Ectodermal cell (in vitro differentiated cells): ENCODE measurements around the gene MPRIP.

Experiments used
- H3K27ac ChIP-seq: 2 replicates; pipeline ENCODE4 v1.7.0; 2013; ENCODE audit warnings: mild to moderate bottlenecking, low read depth, low read length; ENCODE audit not compliant: insufficient read depth, poor library complexity, severe bottlenecking
- H3K27me3 ChIP-seq: 2 replicates; pipeline ENCODE4 v1.7.0; 2013; ENCODE audit warnings: mild to moderate bottlenecking, low read length; ENCODE audit not compliant: insufficient read depth, control insufficient read depth, poor library complexity, severe bottlenecking
- H3K36me3 ChIP-seq: one replicate; pipeline ENCODE4 v1.7.0; 2013; ENCODE audit warnings: low read length; ENCODE audit not compliant: control insufficient read depth, insufficient read depth
- H3K4me1 ChIP-seq: one replicate; pipeline ENCODE4 v1.7.0; 2013; ENCODE audit warnings: low read length; ENCODE audit not compliant: control insufficient read depth, insufficient read depth
- H3K4me3 ChIP-seq: 2 replicates; pipeline ENCODE4 v1.7.0; 2013; ENCODE audit warnings: low read depth, low read length, control low read depth; ENCODE audit not compliant: insufficient read depth
- H3K9me3 ChIP-seq: 2 replicates; pipeline ENCODE4 v1.7.0; 2013; ENCODE audit warnings: mild to moderate bottlenecking, low read length, moderate library complexity; ENCODE audit not compliant: control insufficient read depth
- WGBS, 2 experiments: methylation state at CpG; one replicate each; pipeline ENCODE4 v1.1.7; 2013; ENCODE audit warnings: missing lambda C conversion rate in 2 of 2; 5-methylcytosine and 5-hydroxymethylcytosine counted together

Gene MPRIP

GRCh38 chr17:17060930-17061329 lies 18.7 kb downstream of the MPRIP start:
- Histone ChIP-seq H3K4me3 (no peak overlapping the region), H3K27ac (no peak overlapping the region), H3K4me1 (no peaks in the 10 kb centered on the region), H3K36me3 (no peaks in the 10 kb centered on the region), H3K9me3 (no peaks in the 10 kb centered on the region), H3K27me3 (no peaks in the 10 kb centered on the region)
- 93 to 97% methylated on average over 5 of the region's 5 CpGs for WGBS, 2 experiments

- no peaks in the 10 kb centered on the region for H3K4me1 ChIP-seq
- H3K36me3 ChIP-seq, result no peaks in the 10 kb centered on the region
- H3K4me3 ChIP-seq, result no peak overlapping the region
- H3K27ac ChIP-seq, result no peak overlapping the region
- no peaks in the 10 kb centered on the region for H3K9me3 ChIP-seq
- 93 to 96% methylated on average over 3 of the region's 3 CpGs for WGBS, 2 experiments
- no peaks in the 10 kb centered on the region for H3K27me3 ChIP-seq
These were observed 19.3 kb downstream of the MPRIP start for GRCh38 chr17:17061516-17061915.

- Histone ChIP-seq H3K4me3 (no peak overlapping the region), H3K27ac (no peak overlapping the region), H3K9me3 (no peaks in the 10 kb centered on the region), H3K27me3 (no peaks in the 10 kb centered on the region), H3K36me3 (no peaks in the 10 kb centered on the region), H3K4me1 (no peaks in the 10 kb centered on the region)
- 90 to 91% methylated on average over 11 of the region's 11 CpGs for WGBS, 2 experiments
These were observed 20.1 kb downstream of the MPRIP start for GRCh38 chr17:17062356-17062755.

DNA sequence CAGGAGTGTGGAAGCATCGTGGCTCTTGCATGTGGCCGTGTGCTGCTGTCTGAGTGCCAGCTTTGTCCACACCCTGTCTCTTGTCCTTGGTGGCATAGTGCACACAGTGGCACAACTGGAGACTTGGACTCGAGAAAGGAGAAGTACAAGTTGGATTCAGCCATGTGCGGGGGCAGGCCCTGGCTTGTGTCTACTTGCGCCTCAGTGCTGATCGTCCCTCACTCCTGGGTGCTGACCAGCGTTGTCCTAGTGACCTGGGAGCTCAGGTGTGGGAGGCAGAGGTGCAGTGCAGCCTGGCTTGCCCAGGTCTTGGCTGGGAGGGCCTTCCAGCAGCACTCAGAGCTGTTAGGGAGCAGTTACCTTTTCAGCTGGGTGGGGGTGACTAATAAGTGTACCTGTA lies 20.6 kb downstream of the MPRIP start:
- Histone ChIP-seq H3K27ac (no peak overlapping the region), H3K4me1 (no peaks in the 10 kb centered on the region), H3K4me3 (no peak overlapping the region), H3K9me3 (no peaks in the 10 kb centered on the region), H3K36me3 (no peaks in the 10 kb centered on the region), H3K27me3 (no peaks in the 10 kb centered on the region)
- WGBS, 2 experiments, result 96 to 97% methylated on average over 7 of the region's 7 CpGs

- no peak overlapping the region for H3K4me3 ChIP-seq
- H3K36me3 ChIP-seq, result no peaks in the 10 kb centered on the region
- no peaks in the 10 kb centered on the region for H3K27me3 ChIP-seq
- no peaks in the 10 kb centered on the region for H3K9me3 ChIP-seq
- WGBS, 2 experiments, result 92 to 93% methylated on average over 12 of the region's 12 CpGs
- H3K27ac ChIP-seq, result no peak overlapping the region
- H3K4me1 ChIP-seq, result no peaks in the 10 kb centered on the region
These were observed 21.4 kb downstream of the MPRIP start for GRCh38 chr17:17063546-17064122.

GRCh38 chr17:17064322-17064721 lies 22.1 kb downstream of the MPRIP start:
- 95 to 96% methylated on average over 7 of the region's 7 CpGs for whole genome bisulfite sequencing, 2 experiments
- no peaks in the 10 kb centered on the region for H3K4me1 ChIP-seq
- H3K27me3 ChIP-seq, result no peaks in the 10 kb centered on the region
- H3K9me3 ChIP-seq, result no peaks in the 10 kb centered on the region
- H3K36me3 ChIP-seq, result no peaks in the 10 kb centered on the region
- H3K4me3 ChIP-seq, result no peak overlapping the region
- no peak overlapping the region for H3K27ac ChIP-seq

DNA sequence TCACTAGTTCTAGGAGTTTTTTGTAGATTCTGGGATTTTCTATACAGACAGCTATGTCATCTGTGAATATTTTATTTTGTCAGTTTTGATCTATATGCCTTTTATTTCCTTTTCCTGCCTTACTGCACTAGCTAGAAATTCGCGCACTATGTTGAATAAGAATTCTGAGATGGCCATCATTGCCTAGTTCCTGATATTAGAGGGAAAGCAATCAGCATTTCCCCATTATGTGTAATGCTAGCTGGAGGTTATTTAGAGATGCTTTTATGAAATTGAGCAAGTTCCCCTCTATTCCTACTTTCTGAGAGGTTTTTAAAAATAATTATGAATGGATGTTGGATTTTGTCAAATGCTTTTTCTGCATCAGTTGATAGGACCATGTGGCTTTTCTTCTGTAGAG lies 23.8 kb downstream of the MPRIP start:
- H3K4me3 ChIP-seq, result no peak overlapping the region
- 94 to 100% methylated on average over 2 of the region's 2 CpGs for WGBS, 2 experiments
- H3K27ac ChIP-seq, result no peak overlapping the region
- no peaks in the 10 kb centered on the region for H3K36me3 ChIP-seq
- H3K9me3 ChIP-seq, result no peaks in the 10 kb centered on the region
- H3K4me1 ChIP-seq, result no peaks in the 10 kb centered on the region
- no peaks in the 10 kb centered on the region for H3K27me3 ChIP-seq

- H3K4me1 ChIP-seq, result no peaks in the 10 kb centered on the region
- WGBS, 2 experiments, result 95 to 99% methylated on average over 5 of the region's 5 CpGs
- no peak overlapping the region for H3K4me3 ChIP-seq
- no peak overlapping the region for H3K27ac ChIP-seq
- no peaks in the 10 kb centered on the region for H3K36me3 ChIP-seq
- no peaks in the 10 kb centered on the region for H3K9me3 ChIP-seq
- H3K27me3 ChIP-seq, result no peaks in the 10 kb centered on the region
These were observed 25.0 kb downstream of the MPRIP start for GRCh38 chr17:17067257-17067656.

DNA sequence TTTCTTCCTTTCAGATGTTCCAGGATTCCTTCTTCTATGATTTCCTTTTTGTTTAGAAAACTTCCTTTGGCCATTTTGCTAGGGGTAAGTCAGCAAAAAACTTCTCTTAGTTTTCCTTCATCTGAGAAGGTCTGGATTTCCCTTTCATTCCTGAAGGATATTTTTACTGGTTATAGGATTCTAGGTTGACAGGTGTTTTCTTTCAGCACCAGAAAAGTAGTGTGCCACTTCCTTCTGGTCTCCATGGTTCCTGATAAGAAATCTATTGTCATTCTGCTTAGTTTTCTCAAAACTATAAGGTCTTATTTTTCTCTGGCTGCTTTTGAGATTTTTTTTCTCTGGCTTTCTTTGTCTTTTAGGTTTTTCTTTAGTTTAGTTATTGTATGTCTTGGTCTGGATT lies 27.6 kb downstream of the MPRIP start:
- Histone ChIP-seq H3K27ac (no peak overlapping the region), H3K27me3 (no peaks in the 10 kb centered on the region), H3K4me3 (no peak overlapping the region), H3K4me1 (no peaks in the 10 kb centered on the region), H3K36me3 (no peaks in the 10 kb centered on the region), H3K9me3 (no peaks in the 10 kb centered on the region)

- no peak overlapping the region for H3K27ac ChIP-seq
- H3K27me3 ChIP-seq, result no peaks in the 10 kb centered on the region
- H3K4me3 ChIP-seq, result no peak overlapping the region
- H3K9me3 ChIP-seq, result no peaks in the 10 kb centered on the region
- WGBS, 2 experiments, result 78% methylated on average over 5 of the region's 5 CpGs
- no peaks in the 10 kb centered on the region for H3K36me3 ChIP-seq
- no peaks in the 10 kb centered on the region for H3K4me1 ChIP-seq
These were observed 28.7 kb downstream of the MPRIP start for GRCh38 chr17:17070931-17071330.
